NCI-H2196 treated with DMSO at 0.1 percent for 48 hours (cell line): ENCODE data around the gene HSPA12A.

Experiments
- DNase-seq: peaks from one replicate; lab custom pipeline; 2025; ENCODE audit not compliant: unreplicated experiment; lab: John Stamatoyannopoulos, UW

HSPA12A gene

GRCh38 chr10:116633216-116633600 is 109.2 kb downstream of the HSPA12A start:
- no peak for DNase-seq

- no peak for DNase-seq
These were observed 109.7 kb downstream of the HSPA12A start for GRCh38 chr10:116632596-116633215.

DNA sequence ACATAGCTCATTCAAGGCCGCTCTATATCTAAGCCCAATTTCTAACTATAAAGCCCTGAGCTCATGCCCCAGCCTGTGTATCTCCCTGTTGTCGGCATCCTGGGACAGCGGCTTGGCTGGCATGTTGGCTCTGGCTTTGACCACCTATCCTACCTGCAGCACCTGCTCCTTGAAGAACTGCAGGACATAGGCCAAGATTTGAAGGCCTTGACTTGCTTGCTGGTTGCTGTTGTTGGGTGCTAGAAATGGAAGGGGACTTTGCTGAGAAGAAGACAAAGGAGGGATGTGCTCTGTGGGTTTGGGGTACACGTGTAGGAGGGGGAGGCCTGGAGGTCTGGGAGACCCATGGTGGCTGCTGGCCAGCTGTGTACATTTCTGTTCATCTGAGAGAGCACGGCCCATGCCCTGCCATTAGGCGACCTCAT is 110.5 kb downstream of the HSPA12A start:
- DNase-seq: no peak

DNA sequence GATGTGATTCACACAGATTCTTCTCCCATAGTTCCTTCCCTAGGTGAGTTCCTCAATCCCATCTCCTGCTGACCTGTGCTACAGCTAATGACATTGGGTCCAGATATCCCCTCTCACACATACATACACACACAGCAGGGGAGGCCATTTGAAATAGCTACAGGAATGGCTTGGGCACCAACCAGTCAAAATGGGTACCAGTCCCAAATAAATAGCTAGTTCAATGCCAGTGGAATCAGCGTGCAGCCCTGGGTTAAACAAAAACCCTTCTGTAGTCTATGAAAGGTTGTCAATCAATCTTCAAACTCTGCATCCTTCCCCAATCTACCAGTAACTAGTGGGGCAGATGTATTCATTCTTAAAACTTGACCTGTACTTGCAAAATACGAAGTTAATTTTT is 112.3 kb downstream of the HSPA12A start:
- DNase-seq: no peak

- DNase-seq: no peak
These were observed 113.0 kb downstream of the HSPA12A start for GRCh38 chr10:116629340-116629739.

GRCh38 chr10:116627386-116627933 is 114.9 kb downstream of the HSPA12A start:
- DNase-seq: no peak

- no peak for DNase-seq
These were observed 115.6 kb downstream of the HSPA12A start for GRCh38 chr10:116626815-116627214.

GRCh38 chr10:116625845-116626244 is 116.5 kb downstream of the HSPA12A start:
- no peak for DNase-seq

- no peak for DNase-seq
These were observed 120.3 kb downstream of the HSPA12A start for GRCh38 chr10:116621934-116622655.

DNA sequence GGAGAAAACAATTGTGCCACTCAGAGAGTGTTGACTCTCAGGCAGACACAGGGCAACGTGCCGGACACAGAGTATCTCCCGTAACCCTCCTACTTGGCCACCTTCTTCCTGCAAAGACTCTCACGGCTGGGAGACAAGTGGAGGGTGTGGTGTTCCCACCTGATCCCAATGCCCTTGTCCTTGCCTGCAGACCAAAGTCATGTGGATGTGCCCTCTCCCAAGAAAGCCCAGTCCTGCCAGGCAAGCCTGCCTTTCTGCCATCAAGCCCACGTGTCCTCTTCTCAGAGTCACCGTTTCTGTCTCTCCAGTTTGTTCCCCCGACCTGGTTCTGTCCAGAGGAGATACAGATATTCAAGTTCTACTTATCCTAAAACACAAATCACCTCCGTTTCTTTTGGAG is 120.9 kb downstream of the HSPA12A start:
- no peak for DNase-seq
